Measurements from ENCODE around the gene KCNMB1.

The KCNMB1 gene, protein sequence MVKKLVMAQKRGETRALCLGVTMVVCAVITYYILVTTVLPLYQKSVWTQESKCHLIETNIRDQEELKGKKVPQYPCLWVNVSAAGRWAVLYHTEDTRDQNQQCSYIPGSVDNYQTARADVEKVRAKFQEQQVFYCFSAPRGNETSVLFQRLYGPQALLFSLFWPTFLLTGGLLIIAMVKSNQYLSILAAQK

DNA sequence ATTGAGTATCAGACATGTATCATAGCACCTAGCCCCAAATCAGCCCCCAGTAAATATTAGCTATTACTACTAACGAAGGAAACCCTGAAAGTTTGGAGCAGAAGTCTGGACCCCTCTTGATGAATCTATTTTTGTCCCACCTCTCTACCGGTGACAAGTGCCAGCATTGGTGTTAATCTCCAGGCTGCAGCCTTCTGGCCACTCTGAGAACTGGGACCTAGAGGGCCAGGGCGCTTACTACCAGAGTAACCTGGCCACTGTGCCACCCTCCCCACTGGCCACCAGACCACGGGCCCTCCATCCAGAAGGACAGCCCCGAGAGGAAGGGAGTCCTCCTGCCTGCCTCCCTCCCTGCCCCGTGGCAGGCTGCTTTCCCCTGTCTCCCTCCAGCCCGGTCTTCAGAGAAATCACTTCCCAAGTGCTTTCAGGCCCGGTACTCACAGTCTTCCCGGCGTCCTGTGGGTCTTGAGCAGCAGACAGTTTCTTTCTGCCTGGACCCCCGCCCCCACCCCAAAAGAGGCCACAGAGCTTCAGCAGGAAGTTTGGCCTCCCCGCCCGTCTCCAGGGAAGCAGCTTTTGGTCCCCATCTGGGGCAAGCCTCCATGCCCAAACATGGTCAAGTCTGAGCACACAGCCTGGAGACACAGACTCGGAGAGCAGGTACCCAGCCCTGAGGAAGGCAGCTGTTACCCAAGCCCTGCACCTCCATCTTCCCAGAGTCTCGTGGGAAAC, at the start of gene KCNMB1:
KCNMB1 (minus strand) TSS at position 550 of the 732 bp plus-strand sequence. CDS start 3,920 bp downstream, outside the sequence.
- no peak for DNase-seq (ENCODE audit: low read depth in 2 of 3, low spot score in 2 of 3)

DNA sequence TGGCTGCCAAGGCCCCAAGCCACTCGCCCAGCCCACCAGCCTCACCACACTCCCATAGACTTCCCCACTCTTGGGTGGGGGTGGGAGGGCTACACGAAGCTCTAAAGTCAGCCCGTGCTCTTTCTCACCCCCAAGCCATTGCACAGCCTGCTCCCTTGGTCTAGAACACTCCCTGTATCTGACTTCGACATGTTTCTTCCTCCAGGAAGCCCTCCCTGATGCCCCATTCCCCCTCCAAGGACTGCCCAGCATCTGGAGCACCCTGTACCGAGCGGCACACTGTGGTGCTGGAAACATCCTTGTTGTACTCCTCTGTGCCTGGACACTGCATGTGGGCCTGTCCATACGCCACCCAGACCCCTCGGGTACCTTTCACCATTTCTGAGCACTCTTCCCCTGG, 49.4 kb upstream of the KCNMB1 start:
- DNase-seq (ENCODE audit: low read depth in 2 of 3, low spot score in 2 of 3), result no peak

DNA sequence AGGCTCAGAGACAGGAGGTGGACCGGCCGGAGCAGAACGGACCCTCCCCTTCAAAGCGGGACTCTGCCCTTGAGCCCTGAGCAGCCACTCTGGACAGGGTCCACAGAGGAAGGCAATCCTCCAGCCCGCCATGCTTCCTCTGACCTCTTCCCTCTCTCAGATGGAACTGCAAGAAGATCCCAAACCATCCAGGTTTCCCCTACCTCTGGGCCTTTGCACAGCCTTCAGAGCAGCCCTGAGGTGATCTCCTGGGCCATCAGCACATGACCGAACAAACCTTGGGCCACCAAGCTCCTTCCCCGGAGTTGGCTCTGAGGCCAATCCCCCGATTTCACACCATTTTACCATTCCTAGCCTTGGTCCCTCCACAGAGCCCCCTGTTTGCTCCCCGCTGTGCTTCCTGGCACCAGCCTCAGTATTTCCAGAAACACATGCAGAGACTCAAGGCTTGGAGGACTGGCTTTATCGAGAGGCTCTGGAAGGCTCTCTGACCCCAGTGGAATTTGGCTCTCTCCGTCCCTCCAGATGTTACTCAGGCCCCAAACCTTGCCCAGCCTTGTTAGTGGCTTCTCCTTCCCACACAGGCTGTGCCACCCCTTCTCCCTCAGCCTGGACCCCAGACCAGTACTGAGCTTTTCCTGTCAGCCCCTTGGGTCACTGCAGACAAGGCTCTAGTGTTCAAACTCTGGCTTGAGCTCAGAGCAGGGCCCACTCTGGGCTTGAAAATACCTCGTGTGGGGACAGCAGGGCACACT, 48.6 kb upstream of the KCNMB1 start:
- no peak for DNase-seq (ENCODE audit: low read depth in 2 of 3, low spot score in 2 of 3)

DNA sequence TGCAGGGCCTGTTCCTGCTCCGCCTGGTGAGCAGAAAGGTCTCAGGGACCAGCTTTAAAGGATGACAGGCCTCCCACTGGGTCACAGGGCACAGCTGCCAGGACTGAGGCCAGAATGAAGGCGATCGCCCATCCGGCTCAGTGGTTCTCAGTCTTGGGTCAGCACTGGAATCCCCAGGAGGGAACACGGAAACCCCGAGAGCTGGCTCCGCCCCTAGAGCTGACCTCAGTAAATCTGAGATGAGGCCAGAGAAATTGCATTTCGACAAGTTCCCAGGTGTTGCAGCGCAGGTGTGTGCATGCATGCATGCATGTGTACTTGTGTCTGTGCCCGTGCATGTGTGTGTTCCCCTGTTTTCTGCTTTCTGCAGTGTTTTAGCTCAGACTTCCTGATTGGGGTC, 47.2 kb upstream of the KCNMB1 start:
- DNase-seq (ENCODE audit: low read depth in 2 of 3, low spot score in 2 of 3), result no peak

DNA sequence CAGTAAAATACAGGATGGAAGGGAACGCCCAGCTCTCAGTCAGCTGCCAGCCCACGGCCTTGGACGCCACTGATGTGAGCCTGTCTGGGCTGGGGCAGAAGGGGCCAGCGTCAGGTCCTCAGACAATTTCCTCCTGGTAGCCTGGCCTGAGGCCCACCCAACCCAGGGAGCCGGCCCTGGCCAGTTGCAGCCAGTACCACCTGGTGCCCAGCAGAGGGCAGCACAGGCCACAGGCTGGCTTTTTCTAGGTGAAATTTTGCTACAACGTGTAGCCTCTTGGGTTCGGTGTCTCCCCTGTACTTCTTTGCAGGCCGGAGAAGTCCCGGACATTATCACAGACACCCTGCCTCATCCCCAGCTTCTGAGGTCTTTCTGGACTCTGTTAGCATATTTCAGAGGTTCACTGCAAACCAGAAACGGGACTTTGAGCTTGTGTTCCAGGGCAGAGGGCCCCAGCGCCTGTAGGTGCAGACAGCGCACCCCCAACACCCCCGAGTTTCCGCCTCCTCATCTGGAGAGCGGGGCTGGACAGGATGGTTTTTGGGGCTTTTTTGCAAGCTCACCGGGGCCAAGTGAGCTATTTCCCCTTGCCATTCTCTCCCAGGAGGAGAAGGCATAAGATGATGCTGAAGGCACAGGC, 45.9 kb upstream of the KCNMB1 start:
- peak; percentile 23 to 45 (median 24) for DNase-seq (ENCODE audit: low read depth in 2 of 3, low spot score in 2 of 3)

DNA sequence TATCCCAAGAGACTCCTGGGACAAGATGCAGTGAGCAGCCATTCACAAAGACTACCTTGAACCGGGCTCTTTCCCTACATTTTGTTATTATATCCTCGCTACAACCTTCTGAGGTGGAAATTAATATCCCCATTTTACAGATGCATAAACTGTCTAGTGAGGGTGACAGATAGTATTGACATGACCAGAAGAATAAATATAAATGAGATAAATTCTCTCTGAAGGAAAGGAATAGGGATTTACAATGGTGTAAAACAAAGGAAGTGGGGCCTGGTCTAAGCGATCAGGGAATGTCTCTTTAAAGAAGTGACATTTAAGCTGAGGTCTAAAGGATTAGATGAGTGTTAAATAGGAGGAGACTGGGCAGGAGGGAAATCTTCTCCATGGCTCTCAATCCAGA, 43.5 kb upstream of the KCNMB1 start:
- no peak for DNase-seq (ENCODE audit: low read depth in 2 of 3, low spot score in 2 of 3)

DNA sequence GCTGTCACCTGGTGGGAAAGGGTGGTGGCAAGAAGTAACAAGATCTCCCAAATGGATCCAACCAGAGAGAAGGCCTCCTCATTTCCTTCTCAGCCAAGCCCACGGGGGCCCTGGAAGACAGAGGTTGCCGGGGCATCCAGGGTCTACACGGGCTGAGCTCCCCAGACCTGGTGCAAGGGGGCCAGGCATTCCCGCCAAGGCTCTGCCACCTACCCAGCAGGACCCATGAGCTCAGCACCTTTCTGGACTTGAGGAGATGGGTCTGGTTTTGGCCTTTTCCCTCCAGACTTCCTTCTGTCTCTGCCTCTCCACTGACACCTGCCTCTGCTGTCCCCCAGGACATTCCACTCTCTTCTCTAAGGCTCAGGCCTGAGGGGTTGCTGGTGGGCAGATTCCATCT, 42.4 kb upstream of the KCNMB1 start:
- DNase-seq (ENCODE audit: low read depth in 2 of 3, low spot score in 2 of 3), result no peak

DNA sequence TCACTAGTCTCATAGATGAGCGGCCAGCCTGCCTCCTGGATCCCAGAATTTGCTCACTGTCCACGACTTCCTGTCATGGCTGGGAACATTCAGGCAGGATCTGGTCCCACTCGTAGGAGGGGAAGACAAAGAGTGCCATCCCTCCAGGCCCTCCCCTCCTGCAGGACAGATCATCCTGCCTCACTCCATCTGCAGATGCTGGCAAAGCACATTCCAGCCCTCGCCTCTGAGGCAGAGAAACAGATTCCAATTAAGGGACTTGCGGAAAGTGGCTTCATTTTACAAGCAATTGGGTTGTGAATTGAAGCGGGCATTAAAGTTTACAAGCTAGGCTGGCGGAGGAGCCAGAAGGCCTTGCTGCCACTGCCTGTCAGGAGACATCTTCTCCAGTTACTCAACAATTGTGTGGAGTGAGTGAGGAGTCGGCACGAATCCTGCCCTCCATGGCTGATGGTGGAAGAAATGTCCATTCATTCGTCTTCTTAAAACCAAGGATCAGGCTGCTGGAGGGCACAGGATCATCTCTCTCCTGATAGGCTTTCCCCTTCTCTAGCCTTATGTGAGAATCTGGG, 41.8 kb upstream of the KCNMB1 start:
- no peak for DNase-seq (ENCODE audit: low read depth in 2 of 3, low spot score in 2 of 3)

DNA sequence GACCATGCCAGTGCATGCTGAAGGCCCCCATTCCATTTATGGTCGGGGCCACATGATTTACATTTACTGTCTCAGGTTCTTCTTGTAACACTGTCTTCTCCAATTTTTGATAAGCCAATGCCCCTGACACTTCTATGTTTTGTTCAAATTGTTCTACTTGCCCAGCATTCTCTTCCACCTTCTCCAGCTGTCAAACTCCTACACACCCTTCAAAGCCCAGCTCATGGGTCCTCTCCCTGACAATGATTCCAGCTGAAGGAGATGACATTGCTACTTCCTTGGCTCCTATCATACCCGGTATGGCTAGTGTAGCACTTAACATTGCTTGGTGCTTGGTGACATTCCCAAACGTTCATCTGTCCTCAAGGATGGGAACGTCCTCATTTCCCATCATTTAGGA, 41.1 kb upstream of the KCNMB1 start:
- no peak for DNase-seq (ENCODE audit: low read depth in 2 of 3, low spot score in 2 of 3)

DNA sequence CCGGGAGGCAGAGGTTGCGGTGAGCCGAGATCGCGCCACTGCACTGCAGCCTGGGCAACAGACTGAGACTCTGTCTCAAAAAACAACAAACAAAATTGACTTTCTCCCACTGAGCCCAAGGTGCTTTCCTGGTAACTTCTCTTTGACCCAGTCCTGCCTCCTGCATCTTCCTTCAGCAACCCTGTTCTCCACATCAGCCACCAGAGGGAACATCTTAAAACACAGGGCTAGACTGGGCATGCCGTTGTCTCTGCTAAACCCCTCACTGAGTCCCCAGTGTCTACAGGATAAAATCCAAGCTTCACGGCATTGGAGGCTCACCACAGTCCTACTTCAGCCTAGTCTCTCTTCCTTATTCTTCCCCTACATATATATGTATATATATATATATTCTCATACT, 39.8 kb upstream of the KCNMB1 start:
- no peak for DNase-seq (ENCODE audit: low read depth in 2 of 3, low spot score in 2 of 3)

DNA sequence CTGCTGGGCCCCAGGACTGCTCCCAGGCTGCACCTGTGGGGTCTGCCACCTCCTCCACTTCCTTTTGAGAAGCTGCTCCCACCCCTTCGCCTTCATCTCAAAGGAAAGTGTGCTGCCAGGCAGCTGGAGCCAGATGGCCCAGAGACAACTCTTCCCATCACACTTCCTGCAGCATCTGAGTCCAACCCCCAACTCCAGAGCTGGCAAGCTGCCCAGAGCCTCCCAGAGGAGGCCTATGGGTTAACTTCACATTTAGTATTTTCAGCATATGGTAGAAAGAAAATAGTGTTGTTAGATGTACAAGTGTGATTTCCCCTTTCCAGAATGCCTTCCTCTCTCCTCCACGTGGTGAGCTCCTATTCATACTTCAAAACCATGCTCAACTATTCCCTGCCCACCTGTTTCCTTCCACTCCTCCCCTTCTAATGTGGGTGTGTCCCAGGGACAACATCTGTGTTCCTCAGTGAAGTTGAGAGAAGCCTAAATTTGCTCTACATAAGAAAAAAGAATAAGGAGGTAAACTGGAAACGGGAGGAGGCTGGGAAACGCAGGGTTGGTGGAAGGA, 38.6 kb upstream of the KCNMB1 start:
- no peak for DNase-seq (ENCODE audit: low read depth in 2 of 3, low spot score in 2 of 3)

DNA sequence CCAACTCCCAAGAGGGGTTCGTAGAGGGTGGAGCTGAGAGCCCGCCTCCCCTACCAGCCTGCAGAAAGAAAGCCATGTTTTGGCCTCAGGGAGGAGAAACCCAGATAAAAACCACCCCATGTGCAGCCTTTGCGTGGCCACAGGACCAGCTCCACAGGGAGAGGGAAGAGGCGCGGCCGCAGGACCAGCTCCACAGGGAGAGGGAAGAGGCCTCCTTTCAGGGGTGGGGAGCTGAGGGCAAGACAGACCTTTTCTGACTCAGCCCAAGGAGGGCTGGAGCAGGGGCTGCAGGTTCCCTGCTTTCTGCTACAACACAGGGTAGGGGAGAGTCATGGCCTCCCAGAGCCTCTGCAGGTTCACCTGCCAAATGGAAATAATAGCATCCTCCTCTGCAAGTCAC, 37.6 kb upstream of the KCNMB1 start:
- no peak for DNase-seq (ENCODE audit: low read depth in 2 of 3, low spot score in 2 of 3)

DNA sequence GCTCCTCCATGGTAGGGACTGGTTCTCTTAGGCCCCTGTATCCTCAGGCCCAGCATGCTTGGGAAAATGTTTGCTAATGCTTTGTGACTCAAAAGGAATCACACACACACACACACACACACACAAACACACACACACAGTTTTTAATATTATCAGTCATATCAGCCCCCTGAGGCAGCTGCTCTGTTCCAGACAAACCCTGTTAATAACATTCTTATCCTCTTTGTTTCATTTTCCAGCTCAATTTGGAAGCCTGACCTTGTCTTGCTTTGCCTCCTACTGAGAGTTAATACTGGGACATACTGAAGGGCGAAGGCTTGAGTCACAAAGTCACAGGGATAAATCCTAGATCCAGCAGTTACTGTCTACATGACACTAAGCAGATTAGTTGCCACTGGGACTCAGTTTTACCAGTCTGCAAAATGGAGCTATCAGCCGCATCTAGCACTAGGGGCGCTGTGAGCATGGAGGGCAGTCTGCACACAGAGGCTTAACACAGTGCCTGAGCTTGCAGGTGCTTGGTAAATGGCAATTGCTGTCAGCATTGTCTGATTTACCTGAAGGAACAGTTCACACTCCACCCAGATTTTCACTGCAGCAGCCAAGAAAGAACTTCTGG, 37.1 kb upstream of the KCNMB1 start:
- no peak for DNase-seq (ENCODE audit: low read depth in 2 of 3, low spot score in 2 of 3)

DNA sequence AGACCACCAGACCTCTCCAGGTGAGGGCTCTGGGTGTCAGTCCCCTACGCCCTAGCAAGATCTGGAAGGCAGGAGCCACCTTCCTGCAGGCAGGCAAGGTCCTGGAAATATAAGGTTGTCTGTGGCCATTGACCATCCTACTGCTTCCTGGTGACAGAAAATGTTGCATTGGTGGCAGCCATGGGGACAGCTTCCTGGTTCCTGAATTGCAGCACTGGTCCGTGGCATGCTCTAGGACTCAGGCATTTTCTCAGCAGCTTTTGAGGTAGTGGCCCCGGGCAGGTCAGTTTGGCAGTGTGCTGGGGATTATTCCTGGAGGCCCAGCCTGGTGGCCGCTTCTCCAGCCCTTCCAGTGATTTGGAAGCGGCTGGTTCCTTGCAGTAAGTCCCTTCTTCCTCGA, 36.6 kb upstream of the KCNMB1 start:
- DNase-seq (ENCODE audit: low read depth in 2 of 3, low spot score in 2 of 3), result no peak

DNA sequence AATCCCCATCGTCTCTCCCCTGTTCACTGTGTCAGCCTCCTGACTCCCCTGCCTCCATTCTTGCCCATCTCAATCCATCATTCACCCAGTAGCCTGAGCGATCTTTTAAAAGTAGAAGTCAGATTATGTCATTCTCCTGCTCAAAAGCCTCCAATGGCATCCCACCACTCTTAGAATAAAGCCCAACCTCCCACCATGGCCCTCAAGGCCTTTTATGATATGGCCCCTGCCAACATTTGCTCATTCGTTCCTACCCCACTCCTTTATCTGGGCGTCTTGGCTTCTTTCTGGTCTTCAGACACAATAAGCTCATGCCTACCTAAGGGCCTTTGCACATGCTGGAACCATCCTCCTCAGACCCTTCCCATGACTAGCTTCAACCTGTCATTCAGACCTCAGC, 35.5 kb upstream of the KCNMB1 start:
- no peak for DNase-seq (ENCODE audit: low read depth in 2 of 3, low spot score in 2 of 3)

DNA sequence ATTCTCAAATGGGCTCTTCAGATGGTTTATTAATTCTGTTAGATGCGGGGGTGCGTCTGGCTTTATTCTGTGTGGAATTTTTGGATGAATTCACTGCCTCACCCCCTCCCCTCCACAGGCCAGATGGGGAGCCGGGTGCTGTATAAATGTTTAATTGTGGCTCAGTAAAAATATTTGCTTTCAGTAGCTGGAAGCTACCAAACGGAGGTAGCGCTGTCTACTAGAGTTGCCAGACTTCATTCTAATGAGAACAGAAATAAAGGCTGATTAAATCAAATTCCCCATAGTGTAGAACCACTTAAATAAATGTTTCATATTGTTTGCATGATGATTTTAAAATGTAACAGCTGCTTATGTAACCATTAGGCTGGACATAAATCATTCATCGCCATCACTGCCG, 34.5 kb upstream of the KCNMB1 start:
- DNase-seq (ENCODE audit: low read depth in 2 of 3, low spot score in 2 of 3), result no peak

DNA sequence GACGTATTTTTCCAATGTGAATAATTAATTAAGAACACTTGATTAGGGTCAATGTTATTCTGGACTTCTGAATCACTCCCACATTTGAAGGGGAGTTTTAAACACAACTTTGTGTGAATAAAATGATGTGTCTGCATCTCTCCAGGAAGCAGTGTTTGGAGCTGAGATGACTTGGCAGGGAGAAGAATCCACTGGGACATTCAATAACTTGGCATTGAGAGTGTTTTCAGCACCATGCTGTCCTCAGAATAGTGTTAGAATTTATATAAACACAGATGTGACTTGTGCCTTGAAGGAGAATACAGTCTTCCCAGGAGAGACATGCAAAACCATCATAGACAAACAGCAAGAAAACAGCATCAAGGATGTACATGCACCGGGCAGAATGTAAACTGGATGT, 32.7 kb upstream of the KCNMB1 start:
- DNase-seq (ENCODE audit: low read depth in 2 of 3, low spot score in 2 of 3), result no peak

DNA sequence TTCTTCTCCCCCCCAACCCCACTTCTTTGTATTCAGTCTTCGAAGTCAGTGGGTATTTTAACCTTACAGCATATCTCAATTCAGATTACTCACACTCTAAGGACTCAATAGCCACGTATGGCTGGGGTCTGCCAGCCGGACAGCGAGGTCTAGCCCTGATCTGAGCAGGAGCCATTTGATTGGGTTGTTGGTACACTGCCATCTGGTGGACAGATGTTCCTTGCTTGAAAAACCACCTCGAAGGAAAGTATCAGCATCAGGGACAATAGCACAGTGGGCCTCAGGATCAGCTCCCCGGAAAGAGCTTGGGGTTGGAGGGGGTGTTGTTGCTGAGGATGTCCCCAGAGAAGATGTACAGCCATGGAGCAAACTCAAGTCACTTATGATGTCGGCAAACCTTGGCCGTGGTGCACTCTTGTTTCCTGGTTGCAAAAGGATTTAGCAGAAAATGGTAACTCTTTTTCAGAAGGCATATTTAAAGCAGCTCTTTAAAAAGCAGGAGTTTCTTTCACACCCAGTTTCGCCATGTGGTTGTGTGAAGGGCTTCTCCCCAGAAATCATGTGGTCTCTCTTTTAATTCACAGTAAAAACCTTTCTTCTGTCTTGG, 31.7 kb upstream of the KCNMB1 start:
- DNase-seq (ENCODE audit: low read depth in 2 of 3, low spot score in 2 of 3), result peak in 2 of 3 experiments; percentile 2 to 23

DNA sequence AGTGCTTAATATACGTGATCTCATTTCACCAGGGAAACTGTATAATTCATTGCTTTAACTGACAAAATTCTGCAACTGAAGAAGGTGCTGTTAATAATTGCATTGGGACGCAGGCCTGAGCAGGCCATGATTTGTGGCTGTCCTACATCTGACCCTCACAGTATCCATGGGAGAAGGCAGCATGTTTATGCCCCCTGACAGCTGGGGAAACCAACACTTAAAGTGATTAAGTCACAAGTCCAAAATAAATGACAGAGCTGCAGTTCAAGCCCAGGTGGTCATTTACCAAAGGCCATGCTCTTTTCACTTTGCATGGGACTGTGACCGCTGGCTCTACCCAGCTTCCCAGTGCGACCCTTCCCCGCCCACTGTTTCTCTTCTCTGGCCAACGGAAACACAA, 30.5 kb upstream of the KCNMB1 start:
- DNase-seq (ENCODE audit: low read depth in 2 of 3, low spot score in 2 of 3), result no peak

DNA sequence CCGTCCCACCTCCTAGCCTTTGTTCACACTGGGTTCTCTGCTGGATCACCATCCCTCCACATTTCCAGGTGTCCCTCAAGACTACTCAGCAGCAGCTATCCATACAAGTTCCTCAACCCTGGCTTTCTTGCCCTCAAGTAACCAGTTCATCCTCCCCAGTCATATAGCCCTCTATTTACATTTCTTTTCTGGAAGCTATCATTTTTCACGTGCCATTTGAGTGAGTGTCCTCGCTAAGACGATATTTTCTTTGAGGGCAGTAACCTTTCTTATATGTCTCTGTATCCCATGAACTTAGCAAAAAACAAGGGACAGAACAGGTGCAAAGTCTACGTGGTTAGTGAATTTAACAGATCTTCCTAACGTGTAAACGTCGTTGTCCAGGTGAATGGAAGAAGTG, 29.6 kb upstream of the KCNMB1 start:
- DNase-seq (ENCODE audit: low read depth in 2 of 3, low spot score in 2 of 3), result no peak
